ENCODE data around the gene TPRG1L.

- no peak for TF ChIP-seq POLR2A (IDR thresholded peaks at IDR 0.05)
- no peak for TF ChIP-seq CTCF (IDR thresholded peaks at IDR 0.05)
These were observed 16.7 kb upstream of the TPRG1L start for GRCh38 chr1:3608154-3608553.

Measured in testis (tissue), 2 donors.